ENCODE data around the gene ADARB1. TPM values are rescaled to one million over a fixed set of nuclear protein-coding genes. Genes with fewer than 3 reads are reported as not detected.
"Not testable (repeated sequence)": the region's sequence is repeated elsewhere in the genome, so short reads cannot be mapped to it uniquely, and the experiment has no call there.

ADARB1 gene
- polyA plus RNA-seq, 5 donors: 19.8 to 42.0 (median 27.7) TPM

DNA sequence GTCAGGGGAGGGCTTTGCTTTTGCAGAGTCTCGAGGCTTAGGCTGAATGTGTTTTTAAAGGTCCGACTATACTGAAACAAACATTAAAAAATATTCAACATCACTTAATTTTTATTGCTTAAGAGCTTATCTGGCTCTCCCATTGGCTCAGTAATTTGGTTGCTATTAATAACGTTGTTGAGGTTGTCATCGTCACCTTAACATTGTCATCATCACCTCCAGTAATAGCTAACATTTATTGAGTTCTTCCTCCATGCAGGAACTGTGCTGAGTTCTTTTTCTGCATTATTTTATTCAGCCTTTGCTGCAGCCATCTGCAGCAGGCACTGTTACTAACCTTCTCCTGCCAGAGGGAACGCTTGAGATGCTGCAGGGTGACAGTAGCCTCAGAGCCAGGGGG lies 40.1 kb downstream of the ADARB1 start:
- DNase-seq: no peak

GRCh38 chr21:45115141-45115540 lies 40.8 kb downstream of the ADARB1 start:
- DNase-seq: no peak

DNA sequence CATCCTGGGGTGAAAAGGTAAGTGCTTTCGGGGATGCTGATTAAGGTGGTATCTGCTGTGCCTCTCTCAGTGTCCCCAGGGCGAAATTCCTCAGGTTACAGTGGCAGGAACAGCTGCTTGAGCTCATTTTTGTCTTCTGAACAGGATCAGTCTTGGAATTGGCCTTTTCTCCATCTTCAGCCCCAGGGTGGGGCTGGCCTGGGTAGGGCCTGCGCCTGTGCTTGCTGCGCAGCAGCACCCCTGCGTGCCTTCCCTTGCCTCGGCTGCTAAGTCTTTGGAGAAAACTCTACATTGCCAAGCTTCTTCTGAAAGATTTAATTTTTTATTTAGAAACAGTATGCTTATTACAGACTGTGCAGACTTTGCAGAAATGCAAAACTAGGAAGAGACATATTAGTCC lies 41.7 kb downstream of the ADARB1 start:
- no peak for DNase-seq

DNA sequence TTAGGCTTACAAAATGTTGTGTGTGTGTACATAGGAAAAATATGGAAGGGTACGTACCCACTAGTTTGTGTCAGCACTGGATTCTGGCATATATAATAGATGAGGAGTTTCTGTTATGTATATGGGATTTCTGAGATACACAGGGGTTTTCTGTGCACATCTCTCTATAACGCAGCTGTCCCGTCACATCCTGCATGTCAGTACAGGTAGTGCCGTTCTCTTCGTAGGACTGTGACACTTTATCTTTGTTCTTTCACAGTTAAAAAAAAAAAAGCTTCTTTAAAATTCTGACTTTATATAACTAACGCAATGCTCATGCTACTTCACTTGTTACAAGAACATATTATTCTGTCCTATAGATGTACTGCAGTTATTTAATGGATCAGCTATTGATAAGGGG lies 42.9 kb downstream of the ADARB1 start:
- no peak for DNase-seq

GRCh38 chr21:45118099-45118498 lies 43.7 kb downstream of the ADARB1 start:
- DNase-seq: no peak

DNA sequence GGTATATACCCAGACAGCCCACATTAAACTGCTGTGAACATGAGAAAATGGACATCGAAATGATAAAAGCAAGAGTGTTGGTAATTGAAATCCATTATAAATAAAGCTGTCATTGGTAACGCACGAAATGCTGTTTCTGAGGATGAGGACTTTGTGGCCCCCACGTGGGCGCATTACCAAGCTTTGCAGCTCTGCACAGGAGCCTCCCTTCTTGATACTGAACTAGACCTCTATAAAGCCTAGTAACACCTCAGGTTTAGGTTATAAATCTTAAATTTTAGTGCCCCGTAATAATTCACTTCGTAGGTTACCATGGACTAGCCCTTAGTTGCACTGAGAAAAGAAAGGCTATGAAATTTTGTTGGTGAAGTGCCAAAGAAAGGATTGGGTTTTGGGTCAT lies 45.4 kb downstream of the ADARB1 start:
- DNase-seq: no peak

DNA sequence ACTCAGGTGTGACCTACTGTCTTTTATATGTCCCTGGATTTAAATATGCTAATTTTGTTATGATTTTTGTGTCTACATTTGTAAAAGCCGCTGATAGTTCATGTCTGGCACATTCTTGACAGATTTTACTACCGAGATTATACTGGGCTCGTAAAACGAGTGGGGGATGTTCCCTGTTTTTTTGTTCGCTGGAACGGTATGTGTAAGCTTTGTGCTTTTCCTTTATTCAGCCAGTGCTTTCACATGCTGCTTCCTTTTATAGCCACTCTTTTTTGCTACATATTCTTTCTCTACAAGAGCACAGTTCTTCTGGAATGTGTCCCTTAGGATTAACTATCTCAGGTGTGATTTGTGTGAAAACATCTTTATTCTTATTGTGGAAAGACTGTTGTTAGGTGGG lies 46.6 kb downstream of the ADARB1 start:
- no peak for DNase-seq

DNA sequence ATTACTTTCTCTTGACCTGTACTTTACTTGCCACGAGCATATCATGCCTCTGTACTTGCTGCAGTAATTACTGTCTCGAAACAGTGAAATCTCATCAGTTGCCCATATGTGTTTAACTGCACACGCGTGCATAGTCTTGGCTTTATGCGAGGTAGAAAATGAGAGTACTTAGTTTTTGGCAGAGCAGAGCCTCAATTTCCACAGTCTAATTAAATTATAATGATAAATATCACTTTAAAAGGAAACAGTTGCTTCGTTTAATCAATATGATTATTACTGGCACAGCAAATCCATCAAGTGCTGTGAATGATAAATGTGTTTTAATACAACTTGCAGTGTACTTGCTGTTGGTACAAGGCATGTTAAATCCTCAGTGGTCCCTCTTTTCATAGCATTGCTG lies 47.6 kb downstream of the ADARB1 start:
- DNase-seq: no peak

DNA sequence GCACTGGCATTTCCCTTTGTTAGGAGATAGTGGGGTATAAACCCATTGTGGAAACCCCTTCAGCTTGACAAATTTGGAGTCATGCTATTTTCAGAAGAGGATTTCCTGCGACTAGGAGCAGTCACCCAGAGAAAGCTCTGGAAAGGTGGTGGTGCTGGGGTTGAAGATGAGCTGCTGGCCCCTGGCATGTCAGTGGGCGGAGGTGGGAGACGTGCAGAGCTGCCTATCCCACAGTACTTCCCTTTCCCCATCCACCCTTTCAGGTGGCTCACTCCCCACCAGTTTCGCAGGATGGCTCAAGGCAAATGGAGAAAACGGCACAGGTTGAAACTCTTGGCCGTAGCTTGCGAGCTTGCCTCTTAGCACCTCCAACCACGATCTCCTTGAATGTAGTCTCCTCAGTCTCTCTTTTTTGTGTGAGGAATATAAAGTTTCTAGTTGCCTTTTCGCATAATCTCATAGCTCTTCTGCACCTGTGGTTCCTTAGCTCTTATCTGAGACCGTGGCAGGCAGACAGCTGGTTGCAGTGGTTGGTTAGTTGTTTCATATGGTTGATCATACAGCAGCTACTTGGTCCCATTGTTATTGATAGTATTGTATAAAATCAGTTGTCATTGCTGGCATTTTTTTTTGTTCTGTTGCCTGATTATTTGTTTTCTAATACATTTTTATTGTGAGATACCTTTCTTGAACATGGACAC lies 48.2 kb downstream of the ADARB1 start:
- DNase-seq: no peak

GRCh38 chr21:45123440-45123839 lies 49.1 kb downstream of the ADARB1 start:
- no peak for DNase-seq

DNA sequence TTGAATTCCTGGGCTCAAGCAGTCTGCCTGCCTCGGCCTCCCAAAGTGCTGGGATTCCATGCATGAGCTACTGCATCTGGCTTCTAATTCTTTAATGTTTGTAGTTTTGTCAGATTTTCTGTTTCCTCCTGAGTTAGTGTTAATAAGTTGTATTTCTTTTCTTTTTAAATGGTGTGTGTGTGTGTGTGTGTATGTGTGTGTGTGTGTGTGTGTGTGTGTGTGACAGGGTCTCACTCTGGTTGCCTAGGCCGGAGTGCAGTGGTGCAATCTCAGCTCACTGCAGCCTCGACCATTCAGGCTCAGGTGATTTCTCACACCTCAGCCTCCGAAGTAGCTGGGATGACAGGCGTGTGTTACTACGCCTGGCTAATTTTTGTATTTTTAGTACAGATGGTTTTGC lies 50.2 kb downstream of the ADARB1 start:
- DNase-seq: no peak

DNA sequence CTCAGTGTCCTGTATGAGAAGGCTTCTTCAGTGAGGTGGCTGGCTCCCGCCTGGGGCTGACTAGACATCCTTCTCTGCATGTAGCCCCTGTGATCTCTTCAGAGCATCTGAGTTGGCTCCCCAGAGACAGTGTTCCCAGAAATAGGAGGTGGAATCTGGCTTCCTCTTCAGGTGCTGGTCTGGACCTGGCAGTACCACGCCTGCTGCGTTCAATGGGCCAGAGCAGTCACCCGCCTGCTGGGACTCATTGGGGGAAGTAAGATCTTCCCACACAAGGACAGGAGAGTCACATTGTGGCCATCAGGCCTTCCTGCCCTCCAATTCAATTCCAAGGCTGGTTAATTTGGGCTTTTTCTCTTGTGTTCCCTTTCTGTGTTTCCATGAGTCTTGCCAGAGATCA lies 51.0 kb downstream of the ADARB1 start:
- DNase-seq: no peak

- no peak for DNase-seq
These were observed 51.8 kb downstream of the ADARB1 start for GRCh38 chr21:45126204-45126626.

GRCh38 chr21:45126983-45127382 lies 52.6 kb downstream of the ADARB1 start:
- DNase-seq: no peak

DNA sequence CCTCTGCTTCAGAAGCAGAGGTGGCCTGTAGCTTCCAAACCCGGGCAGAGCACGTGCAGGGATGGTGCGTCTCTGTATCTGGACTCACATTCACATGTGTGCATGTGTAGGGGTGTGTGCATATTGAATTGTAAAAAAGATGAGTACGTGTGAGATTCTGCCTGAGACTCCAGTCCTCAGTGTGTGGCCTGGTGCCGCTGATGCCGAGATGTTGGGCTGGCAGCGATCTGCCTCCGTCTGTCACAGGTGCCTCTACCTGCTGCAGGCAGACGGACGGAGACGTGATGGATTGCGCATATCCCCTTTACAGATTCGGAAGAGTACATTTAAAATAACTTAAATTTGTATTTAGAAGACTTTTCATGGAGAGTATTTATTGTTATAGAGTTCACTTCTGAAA lies 53.6 kb downstream of the ADARB1 start:
- no peak for DNase-seq

- DNase-seq: no peak
These were observed 54.3 kb downstream of the ADARB1 start for GRCh38 chr21:45128613-45129188.

DNA sequence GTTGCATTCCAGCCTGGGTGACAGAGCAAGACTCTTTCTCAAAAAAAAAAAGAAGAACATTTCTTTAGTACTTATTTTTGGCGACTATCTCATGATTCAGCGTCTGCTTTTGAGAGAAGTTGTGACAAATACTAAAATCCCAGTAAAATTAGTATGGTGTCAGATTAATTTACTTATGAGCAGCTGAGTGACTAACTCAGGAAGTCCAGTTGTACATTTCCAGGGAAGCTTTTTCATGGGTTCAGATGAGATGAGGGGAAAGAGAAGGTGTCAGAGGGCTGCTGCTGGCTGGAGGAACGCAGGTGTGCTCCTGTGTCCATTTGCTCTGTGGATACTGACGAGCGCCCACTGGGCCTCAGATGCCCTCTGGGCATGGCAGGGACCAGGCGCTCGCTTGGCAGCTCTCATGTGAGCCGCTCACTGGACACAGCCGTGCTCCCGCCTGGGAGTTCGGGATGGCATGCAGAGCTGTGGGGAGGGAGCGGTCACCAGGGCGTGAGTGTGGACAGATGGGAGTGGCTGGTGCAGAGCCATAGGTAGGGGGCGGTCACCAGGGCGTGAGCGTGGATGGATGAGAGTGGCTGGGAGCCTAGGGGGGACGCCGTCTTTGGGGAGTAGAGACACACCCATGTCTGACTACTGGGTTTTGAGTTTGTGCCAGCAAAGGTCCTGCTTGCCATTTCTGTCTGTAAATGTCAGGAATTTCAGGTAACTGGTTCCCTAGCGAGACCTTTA lies 55.0 kb downstream of the ADARB1 start:
- DNase-seq: no peak

DNA sequence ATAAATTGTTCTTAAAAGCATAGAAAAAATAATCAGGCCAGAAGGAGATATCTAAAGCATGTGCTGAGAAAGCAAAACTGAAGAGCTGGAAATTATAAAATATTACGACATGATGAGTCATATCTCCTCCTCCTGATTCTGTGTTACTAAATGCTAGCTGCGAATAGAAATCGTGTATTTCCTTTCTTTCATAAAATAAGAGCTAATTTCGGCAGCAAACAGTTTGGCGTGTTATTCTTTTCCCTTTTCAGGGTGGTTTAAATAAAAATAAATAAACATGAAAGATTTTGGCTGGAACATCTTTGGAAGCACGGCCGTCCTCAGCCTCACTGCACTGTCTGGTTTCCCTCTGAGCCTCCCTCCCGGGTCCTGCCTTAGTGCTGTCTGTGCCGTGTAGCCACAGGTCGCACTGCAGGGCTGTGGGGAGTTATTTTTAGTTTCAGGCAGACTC lies 56.0 kb downstream of the ADARB1 start:
- DNase-seq: peak; percentile 47 to 55

- DNase-seq: no peak
These were observed 57.2 kb downstream of the ADARB1 start for GRCh38 chr21:45131537-45131999.

GRCh38 chr21:45132841-45133573 lies 58.6 kb downstream of the ADARB1 start:
- DNase-seq: peak in 1 of 2 donors; percentile 45

- DNase-seq: not testable (repeated sequence)
These were observed 59.3 kb downstream of the ADARB1 start for GRCh38 chr21:45133574-45134278.
